HepG2 (cell line): ENCODE results near the gene SEPTIN3. TPM values are rescaled to one million over a fixed set of nuclear protein-coding genes. Genes with fewer than 3 reads are reported as not detected.

Source experiments
- DZIP1 ChIP-seq: sonication (generic); formaldehyde crosslinking; IDR thresholded peaks from 2 replicates; pipeline ENCODE4 v1.5.0; 2020; ENCODE audit warnings: mild to moderate bottlenecking, missing genetic modification reagents
- FOXA3 ChIP-seq: IDR thresholded peaks from 2 replicates; pipeline ENCODE4 v1.6.1; 2016; ENCODE audit warnings: missing genetic modification reagents, missing compliant biosample characterization
- FOXP4 ChIP-seq: sonication (generic); formaldehyde crosslinking; IDR thresholded peaks from 2 replicates; pipeline ENCODE4 v1.4.0; 2020; ENCODE audit warnings: missing genetic modification reagents
- GATAD1 ChIP-seq: IDR thresholded peaks from 2 replicates; pipeline ENCODE4 v1.6.1; 2016; ENCODE audit warnings: missing genetic modification reagents, missing compliant biosample characterization
- HMG20A ChIP-seq: IDR thresholded peaks from 2 replicates; pipeline ENCODE4 v1.6.1; 2016; ENCODE audit warnings: borderline replicate concordance
- NR2F1 ChIP-seq, 2 experiments: fragments of 450-650 bp in 1 of 2; formaldehyde crosslinking in 1 of 2; IDR thresholded peaks; 2 replicates each; pipeline versions ENCODE4 v1.5.0 to v1.6.1; 2016 to 2020; ENCODE audit warnings: mild to moderate bottlenecking in 1 of 2, missing compliant biosample characterization in 1 of 2, missing genetic modification reagents in 1 of 2, moderate library complexity in 1 of 2
- NRL ChIP-seq: sonication (generic); formaldehyde crosslinking; IDR thresholded peaks from 2 replicates; pipeline ENCODE4 v1.5.0; 2020; ENCODE audit warnings: missing genetic modification reagents, mild to moderate bottlenecking, moderate library complexity, borderline replicate concordance
- SMAD9 ChIP-seq: sonication (generic); formaldehyde crosslinking; IDR thresholded peaks from 2 replicates; pipeline ENCODE4 v1.5.1; 2020; ENCODE audit warnings: mild to moderate bottlenecking, missing genetic modification reagents
- SMC3 ChIP-seq: IDR thresholded peaks from 2 replicates; pipeline ENCODE4 v1.6.1; 2011; ENCODE audit warnings: low read length, improper control_type of control experiment
- USF2 ChIP-seq, 2 experiments: sonication (generic) in 1 of 2; formaldehyde crosslinking in 1 of 2; IDR thresholded peaks; 2 replicates each; pipeline versions ENCODE4 v1.5.1 to v1.6.1; 2011 to 2020; ENCODE audit warnings: borderline replicate concordance in 1 of 2, low read depth in 1 of 2, low read length in 1 of 2, mild to moderate bottlenecking in 1 of 2, missing genetic modification reagents in 1 of 2, moderate library complexity in 1 of 2
- ZFP82 ChIP-seq: sonication (generic); formaldehyde crosslinking; IDR thresholded peaks from 2 replicates; pipeline ENCODE4 v1.5.1; 2020; ENCODE audit warnings: mild to moderate bottlenecking, missing genetic modification reagents, borderline replicate concordance
- ZFP90 ChIP-seq: sonication (generic); formaldehyde crosslinking; IDR thresholded peaks from 2 replicates; pipeline ENCODE4 v1.8.0; 2022; ENCODE audit warnings: missing genetic modification reagents, mild to moderate bottlenecking, inconsistent platforms, borderline replicate concordance
- ZSCAN31 ChIP-seq: sonication (generic); formaldehyde crosslinking; IDR thresholded peaks from 2 replicates; pipeline ENCODE4 v1.5.0; 2020; ENCODE audit warnings: low read depth, mild to moderate bottlenecking, missing genetic modification reagents
- polyA plus RNA-seq, 8 experiments: library from polyadenylated mRNA; depleted of rRNA in 3 of 8; stranded (reverse) in 7 of 8; unstranded in 1 of 8; fragments of >200 nt; fragmentation: Illumina TruSeq in 4 of 8; extraction: Trizol in 4 of 8; gene quantifications; 2 replicates each; pipeline versions ENCODE4 v1.2.1 to v1.2.3, GENCODE V29; 2011 to 2016; ENCODE audit warnings: low read depth in 4 of 8, missing spikeins in 1 of 8, mixed read lengths in 1 of 8; ENCODE audit not compliant: insufficient read depth in 1 of 8
- total RNA-seq, 5 experiments: library from RNA; depleted of rRNA; stranded (reverse); fragments of >200 nt; fragmentation: Illumina TruSeq; extraction: Trizol; gene quantifications; 2 replicates each; pipeline ENCODE4 v1.2.3, GENCODE V29; 2016; ENCODE audit warnings: low read depth in 1 of 5
- TF ChIP-seq, protein P1 (sequence below): IDR thresholded peaks from 2 replicates; pipeline ENCODE4 v1.6.1; 2016
- TF ChIP-seq, protein P2 (sequence below): sonication (generic); formaldehyde crosslinking; IDR thresholded peaks from 2 replicates; pipeline ENCODE4 v1.4.0; 2020; ENCODE audit warnings: mild to moderate bottlenecking, missing genetic modification reagents, borderline replicate concordance

SEPTIN3 gene
- total and polyA plus RNA-seq, 2 of the 13 experiments (the other 11 are each of a cell fraction or from before 2014, with no cell fraction given) = 0.04 TPM; not detected in 1

DNA sequence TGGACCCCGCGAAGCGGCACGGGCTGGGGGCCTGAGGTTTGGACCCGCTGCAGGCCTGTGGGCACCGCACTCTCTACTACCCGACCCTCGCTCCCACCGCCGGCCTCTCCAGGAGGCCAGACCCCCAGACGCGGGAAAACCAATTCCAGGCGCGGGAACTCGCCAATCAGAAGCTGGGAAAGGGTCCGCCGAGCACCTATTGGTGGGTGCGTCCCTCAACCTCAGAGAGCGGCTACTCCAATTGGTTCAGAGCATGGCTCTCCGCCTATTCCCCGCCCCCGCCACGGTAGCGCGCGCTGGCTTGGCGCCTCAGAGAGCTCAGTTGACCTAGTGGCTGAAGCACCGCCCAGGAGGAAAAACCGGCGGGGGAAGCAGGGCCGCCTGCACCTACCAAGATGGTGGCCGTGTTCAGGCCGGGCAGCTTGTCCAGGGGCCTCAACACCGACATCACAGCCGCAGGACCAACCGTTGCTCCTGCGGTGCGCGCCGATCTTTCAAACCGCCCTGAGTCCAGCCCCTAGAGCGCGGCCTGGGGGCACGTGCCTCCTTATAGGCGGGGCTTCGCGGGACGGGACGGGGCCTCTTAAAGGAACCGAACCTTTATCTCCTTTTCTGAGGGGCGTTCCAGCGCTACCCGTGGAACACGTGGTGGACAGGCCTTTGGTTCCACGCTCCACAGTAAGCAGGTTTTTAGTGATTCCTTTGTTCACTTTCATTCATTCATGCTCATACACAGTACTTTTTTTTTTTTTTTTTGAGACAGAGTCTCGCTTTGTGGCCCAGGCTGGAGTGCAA, 22.4 kb upstream of the SEPTIN3 start, which contains the start of gene CENPM (continued):
- TF ChIP-seq NRL (CRISPR knock-in tag) (peak; percentile 40; the same call in 1 of the 2 replicates), FOXA3 (CRISPR knock-in tag) (no peak; the same call in 1 of the 2 replicates), ZFP82 (CRISPR knock-in tag) (0 out of 2 replicates have a peak, but pooled peaks have one; percentile 79), ZFP90 (peak; percentile 89; the same call in 1 of the 2 replicates), GATAD1 (CRISPR knock-in tag) (peak; percentile 79), FOXP4 (CRISPR knock-in tag) (no peak), HMG20A (no peak), DZIP1 (CRISPR knock-in tag) (no peak), USF2 (IDR thresholded peaks at IDR 0.05; ENCODE audit: low read depth, low read length) (peak; percentile 84), USF2 (CRISPR knock-in tag; IDR thresholded peaks at IDR 0.05; ENCODE audit: borderline replicate concordance) (peak; percentile 96; the same call in 1 of the 2 replicates), ZSCAN31 (CRISPR knock-in tag) (0 out of 2 replicates have a peak, but pooled peaks have one; percentile 28), NR2F1 (CRISPR knock-in tag; IDR thresholded peaks at IDR 0.05) (no peak), SMAD9 (CRISPR knock-in tag) (0 out of 2 replicates have a peak, but pooled peaks have one; percentile 1), SMC3 (no peak)
- TF ChIP-seq, protein P1, sequence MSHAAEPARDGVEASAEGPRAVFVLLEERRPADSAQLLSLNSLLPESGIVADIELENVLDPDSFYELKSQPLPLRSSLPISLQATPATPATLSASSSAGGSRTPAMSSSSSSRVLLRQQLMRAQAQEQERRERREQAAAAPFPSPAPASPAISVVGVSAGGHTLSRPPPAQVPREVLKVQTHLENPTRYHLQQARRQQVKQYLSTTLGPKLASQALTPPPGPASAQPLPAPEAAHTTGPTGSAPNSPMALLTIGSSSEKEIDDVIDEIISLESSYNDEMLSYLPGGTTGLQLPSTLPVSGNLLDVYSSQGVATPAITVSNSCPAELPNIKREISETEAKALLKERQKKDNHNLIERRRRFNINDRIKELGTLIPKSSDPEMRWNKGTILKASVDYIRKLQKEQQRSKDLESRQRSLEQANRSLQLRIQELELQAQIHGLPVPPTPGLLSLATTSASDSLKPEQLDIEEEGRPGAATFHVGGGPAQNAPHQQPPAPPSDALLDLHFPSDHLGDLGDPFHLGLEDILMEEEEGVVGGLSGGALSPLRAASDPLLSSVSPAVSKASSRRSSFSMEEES = peak; percentile 66; the same call in 1 of the 2 replicates
- TF ChIP-seq, protein P2, sequence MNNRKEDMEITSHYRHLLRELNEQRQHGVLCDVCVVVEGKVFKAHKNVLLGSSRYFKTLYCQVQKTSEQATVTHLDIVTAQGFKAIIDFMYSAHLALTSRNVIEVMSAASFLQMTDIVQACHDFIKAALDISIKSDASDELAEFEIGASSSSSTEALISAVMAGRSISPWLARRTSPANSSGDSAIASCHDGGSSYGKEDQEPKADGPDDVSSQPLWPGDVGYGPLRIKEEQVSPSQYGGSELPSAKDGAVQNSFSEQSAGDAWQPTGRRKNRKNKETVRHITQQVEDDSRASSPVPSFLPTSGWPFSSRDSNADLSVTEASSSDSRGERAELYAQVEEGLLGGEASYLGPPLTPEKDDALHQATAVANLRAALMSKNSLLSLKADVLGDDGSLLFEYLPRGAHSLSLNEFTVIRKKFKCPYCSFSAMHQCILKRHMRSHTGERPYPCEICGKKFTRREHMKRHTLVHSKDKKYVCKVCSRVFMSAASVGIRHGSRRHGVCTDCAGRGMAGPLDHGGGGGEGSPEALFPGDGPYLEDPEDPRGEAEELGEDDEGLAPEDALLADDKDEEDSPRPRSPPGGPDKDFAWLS (CRISPR knock-in tag) = 0 out of 2 replicates have a peak, but pooled peaks have one; percentile 48
